WTC11 (cell line): Measurements from ENCODE around the gene JCAD.

ENCODE experiments used
- CBFB ChIP-seq: sonication (generic); formaldehyde crosslinking; IDR thresholded peaks from 2 replicates; pipeline ENCODE4 v1.8.1; 2022; ENCODE audit warnings: mild to moderate bottlenecking, low read depth, missing genetic modification reagents
- CTCF ChIP-seq: fragments of 200-600 bp; IDR thresholded peaks from 2 replicates; pipeline ENCODE4 v1.8.0; 2022; ENCODE audit warnings: antibody characterized with exemption
- ESRRA ChIP-seq: sonication (generic); formaldehyde crosslinking; IDR thresholded peaks from 2 replicates; pipeline ENCODE4 v1.8.1; 2022; ENCODE audit warnings: mild to moderate bottlenecking, missing genetic modification reagents, borderline replicate concordance
- ETV6 ChIP-seq: sonication (generic); formaldehyde crosslinking; IDR thresholded peaks from 2 replicates; pipeline ENCODE4 v1.8.1; 2022; ENCODE audit warnings: mild to moderate bottlenecking, missing genetic modification reagents
- FOXJ3 ChIP-seq: sonication (generic); formaldehyde crosslinking; IDR thresholded peaks from 2 replicates; pipeline ENCODE4 v1.9.0; 2021; ENCODE audit warnings: missing genetic modification reagents, mild to moderate bottlenecking, borderline replicate concordance
- FOXK1 ChIP-seq: sonication (generic); formaldehyde crosslinking; IDR thresholded peaks from 2 replicates; pipeline ENCODE4 v1.8.0; 2022; ENCODE audit warnings: mild to moderate bottlenecking, moderate library complexity, missing genetic modification reagents
- MAX ChIP-seq: sonication (generic); formaldehyde crosslinking; IDR thresholded peaks from 2 replicates; pipeline ENCODE4 v1.8.0; 2022; ENCODE audit warnings: mild to moderate bottlenecking, missing genetic modification reagents
- NFYB ChIP-seq: sonication (generic); formaldehyde crosslinking; conservative IDR thresholded peaks from 2 replicates; pipeline ENCODE4 v1.8.0; 2022; ENCODE audit warnings: low read depth, missing genetic modification reagents
- NR3C1 ChIP-seq: sonication (generic); formaldehyde crosslinking; conservative IDR thresholded peaks from 2 replicates; pipeline ENCODE4 v1.8.1; 2023; ENCODE audit warnings: low read depth, mild to moderate bottlenecking, missing genetic modification reagents
- PREB ChIP-seq: sonication (generic); formaldehyde crosslinking; IDR thresholded peaks from 2 replicates; pipeline ENCODE4 v1.8.1; 2022; ENCODE audit warnings: mild to moderate bottlenecking, missing genetic modification reagents, moderate library complexity, borderline replicate concordance
- TEAD1 ChIP-seq: sonication (generic); formaldehyde crosslinking; IDR thresholded peaks from 2 replicates; pipeline ENCODE4 v1.8.0; 2022; ENCODE audit warnings: mild to moderate bottlenecking, missing genetic modification reagents
- USF2 ChIP-seq: sonication (generic); formaldehyde crosslinking; IDR thresholded peaks from 2 replicates; pipeline ENCODE4 v1.8.1; 2023; ENCODE audit warnings: mild to moderate bottlenecking, missing genetic modification reagents, moderate library complexity
- ZNF317 ChIP-seq: sonication (generic); formaldehyde crosslinking; IDR thresholded peaks from 2 replicates; pipeline ENCODE4 v1.8.1; 2023; ENCODE audit warnings: low read depth, mild to moderate bottlenecking, moderate library complexity, missing genetic modification reagents, borderline replicate concordance

- TF ChIP-seq ETV6 (CRISPR knock-in tag) (no peak), CTCF (no peak), USF2 (no peak), TEAD1 (CRISPR knock-in tag) (no peak), PREB (CRISPR knock-in tag) (no peak), ZNF317 (no peak), NR3C1 (CRISPR knock-in tag) (no peak), ESRRA (CRISPR knock-in tag) (no peak), MAX (CRISPR knock-in tag) (no peak), FOXJ3 (CRISPR knock-in tag) (no peak), NFYB (CRISPR knock-in tag) (no peak), CBFB (CRISPR knock-in tag) (no peak), FOXK1 (CRISPR knock-in tag) (no peak)
Observed at GRCh38 chr10:30013757-30014156, 45.6 kb downstream of the JCAD start.
